Activated T-cell treated with anti-CD3 and anti-CD28 coated beads for 24 hours (primary cell): Measurements from ENCODE around the gene DEPDC1B.
"Not testable (repeated sequence)": the region's sequence is repeated elsewhere in the genome, so short reads cannot be mapped to it uniquely, and the experiment has no call there.

Experiments used
- DNase-seq: peaks from one replicate; pipeline ENCODE4 v3.0.0-alpha.2; 2020; ENCODE audit warnings: low read depth

The DEPDC1B gene

GRCh38 chr5:60648175-60648574 is 51.8 kb downstream of the DEPDC1B start:
- no peak for DNase-seq

GRCh38 chr5:60640901-60641300 is 59.1 kb downstream of the DEPDC1B start:
- DNase-seq, result no peak

GRCh38 chr5:60639544-60639943 is 60.4 kb downstream of the DEPDC1B start:
- DNase-seq, result no peak

- no peak for DNase-seq
These were observed 61.7 kb downstream of the DEPDC1B start for GRCh38 chr5:60638300-60638699.

- DNase-seq, result no peak
These were observed 63.3 kb downstream of the DEPDC1B start for GRCh38 chr5:60636644-60637043.

- no peak for DNase-seq
These were observed 64.0 kb downstream of the DEPDC1B start for GRCh38 chr5:60636001-60636400.

DNA sequence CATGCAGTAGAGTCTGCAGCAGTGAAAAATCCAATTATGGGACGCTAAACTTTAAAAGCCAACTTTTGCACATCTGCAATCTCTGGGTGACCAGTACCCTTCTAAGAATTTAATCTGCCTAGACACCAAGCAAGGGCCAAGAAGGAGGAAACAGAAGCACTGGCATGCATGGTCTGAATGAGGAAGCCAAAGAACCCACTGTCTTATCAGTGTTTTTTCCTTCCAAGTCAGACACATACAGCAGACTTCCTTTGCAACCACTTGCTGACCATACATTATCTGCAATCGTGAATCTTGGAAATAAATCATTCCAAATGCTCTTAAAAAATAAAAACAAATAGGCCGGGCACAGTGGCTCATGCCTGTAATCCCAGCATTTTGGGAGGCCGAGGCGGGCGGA is 65.9 kb downstream of the DEPDC1B start:
- no peak for DNase-seq

DNA sequence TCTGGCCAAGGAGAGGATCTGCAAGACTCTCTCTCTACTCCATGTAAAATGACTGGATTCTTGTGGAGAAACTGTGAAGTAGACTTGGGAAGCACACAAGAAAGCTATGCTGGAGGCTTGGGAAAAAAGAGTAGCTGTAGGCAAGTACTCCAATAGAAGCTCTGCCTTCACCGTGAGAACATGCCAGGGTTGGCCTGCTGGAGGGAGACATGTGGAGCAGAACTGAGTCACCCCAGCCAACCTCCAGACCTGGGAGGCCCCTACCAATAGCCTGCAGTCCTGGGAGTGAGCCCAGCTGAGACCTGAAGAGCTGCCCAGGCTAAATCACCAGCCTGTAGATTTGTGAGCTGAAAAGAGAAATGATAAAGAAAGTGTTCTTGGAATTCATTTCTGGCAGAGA is 66.6 kb downstream of the DEPDC1B start:
- no peak for DNase-seq

GRCh38 chr5:60632153-60632552 is 67.8 kb downstream of the DEPDC1B start:
- no peak for DNase-seq

GRCh38 chr5:60630836-60631235 is 69.1 kb downstream of the DEPDC1B start:
- DNase-seq, result no peak

DNA sequence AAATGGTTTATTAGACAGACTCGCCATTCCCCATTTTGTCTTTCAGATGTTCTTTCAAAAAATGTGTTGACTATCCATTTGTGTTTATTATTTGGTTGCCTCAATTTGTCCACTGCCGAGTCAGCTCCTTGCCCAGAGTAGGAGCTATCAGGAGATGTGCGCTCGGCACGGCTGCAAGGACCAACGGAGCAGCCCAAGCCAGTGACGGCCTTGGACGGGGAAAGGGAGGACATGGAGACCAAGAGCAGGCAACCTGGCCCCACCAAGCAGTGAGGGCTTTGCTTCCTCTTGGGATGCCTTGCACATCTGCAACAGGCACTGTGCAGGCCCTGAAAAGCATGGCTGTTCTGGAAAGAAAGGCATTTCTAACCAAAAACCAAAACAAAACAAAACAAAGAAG is 69.8 kb downstream of the DEPDC1B start:
- DNase-seq, result no peak

GRCh38 chr5:60624875-60625274 is 75.1 kb downstream of the DEPDC1B start:
- DNase-seq, result not testable (repeated sequence)

DNA sequence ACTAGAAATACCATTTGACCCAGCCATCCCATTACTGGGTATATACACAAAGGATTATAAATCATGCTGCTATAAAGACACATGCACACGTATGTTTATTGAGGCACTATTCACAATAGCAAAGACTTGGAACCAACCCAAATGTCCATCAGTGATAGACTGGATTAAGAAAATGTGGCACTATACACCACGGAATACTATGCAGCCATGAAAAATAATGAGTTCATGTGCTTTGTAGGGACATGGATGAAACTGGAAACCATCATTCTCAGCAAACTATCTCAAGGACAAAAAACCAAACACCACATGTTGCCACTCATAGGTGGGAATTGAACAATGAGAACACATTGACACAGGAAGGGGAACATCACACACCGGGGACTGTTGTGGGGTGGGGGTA is 79.2 kb downstream of the DEPDC1B start:
- DNase-seq, result not testable (repeated sequence)

DNA sequence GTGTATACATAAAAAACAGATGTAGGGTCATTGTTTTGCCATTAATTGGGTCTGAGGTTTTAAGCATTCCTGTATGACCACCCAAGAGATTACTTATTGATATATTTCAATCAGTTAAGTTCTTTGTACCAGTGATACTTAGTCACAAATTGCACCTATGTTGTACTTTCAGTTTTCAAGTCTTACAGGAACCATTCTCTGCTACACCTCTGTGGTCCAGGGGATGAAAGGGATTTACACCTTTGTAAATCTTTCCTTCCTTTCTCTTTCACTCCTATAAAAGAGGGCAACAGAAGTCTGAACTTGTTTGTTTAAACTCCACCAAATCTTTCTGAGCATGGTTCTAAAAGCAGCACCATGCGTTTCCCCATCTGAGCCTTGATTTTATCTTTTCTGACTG is 86.1 kb downstream of the DEPDC1B start:
- DNase-seq, result no peak

DNA sequence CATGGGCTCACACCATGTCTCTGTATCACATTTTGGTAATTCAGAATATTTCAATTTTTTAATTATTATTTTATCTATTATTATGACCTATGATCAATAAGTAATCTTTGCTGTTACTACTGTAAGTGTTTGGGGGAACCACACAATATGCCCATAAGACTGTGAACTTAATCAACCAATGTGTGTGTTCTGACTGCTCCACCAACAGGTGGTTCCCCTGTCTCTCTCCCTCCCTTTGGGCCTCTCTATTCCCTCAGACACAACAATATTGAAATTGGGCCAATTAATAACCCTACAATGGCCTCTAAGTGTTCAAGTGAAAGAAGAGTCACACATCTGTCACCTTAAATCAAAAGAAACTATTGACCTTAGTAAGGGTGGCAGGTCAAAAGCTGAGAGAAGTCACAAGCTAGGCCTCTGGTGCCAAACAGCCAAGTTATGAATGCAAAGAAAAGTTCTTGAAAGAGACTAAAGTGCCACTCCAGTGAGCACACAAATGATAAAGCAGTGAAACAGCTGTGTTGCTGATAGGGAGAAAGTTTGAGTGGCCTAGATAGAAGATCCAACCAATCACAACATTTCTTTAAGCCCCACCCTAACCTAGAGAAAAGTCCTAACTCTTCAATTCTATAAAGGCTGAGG is 88.7 kb downstream of the DEPDC1B start:
- DNase-seq, result no peak

DNA sequence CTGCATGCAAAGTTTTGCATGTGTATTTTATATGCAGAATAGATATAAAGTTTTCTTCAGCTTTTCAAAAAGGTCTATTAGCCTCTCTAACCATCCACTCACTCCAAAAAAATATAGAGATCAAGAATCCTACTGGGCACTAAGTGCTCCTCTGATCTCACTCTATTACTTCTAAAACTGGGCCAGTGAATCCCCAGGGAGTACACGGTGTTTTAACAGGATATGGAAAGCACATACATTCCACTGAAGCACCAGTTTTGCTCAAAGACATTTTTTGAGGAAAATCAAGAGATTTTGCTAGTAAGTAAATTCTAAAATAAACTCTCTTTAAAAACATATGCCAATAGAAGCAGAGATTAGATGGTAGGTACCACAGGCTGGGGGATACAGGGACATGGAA is 95.2 kb downstream of the DEPDC1B start:
- no peak for DNase-seq

DNA sequence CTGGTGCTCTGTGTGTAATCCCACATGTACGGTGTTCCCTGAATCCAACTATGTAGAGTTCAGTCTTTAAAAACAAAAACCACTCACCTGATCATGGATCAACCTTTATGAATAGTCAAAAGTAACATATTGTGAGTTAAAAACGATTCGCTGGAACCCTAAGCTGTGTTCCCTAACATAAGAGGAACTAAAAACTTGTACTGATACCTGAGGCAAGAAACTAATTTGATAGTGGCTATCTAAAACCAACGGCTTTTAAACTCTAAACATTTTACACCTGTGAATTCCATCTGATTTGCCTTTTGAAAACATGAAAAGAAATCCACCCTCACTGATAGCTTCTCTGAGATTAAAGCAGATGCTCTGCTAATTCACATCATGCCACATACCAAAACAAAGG is 101.5 kb downstream of the DEPDC1B start:
- DNase-seq, result no peak

GRCh38 chr5:60597572-60598320 is 102.2 kb downstream of the DEPDC1B start:
- no peak for DNase-seq

DNA sequence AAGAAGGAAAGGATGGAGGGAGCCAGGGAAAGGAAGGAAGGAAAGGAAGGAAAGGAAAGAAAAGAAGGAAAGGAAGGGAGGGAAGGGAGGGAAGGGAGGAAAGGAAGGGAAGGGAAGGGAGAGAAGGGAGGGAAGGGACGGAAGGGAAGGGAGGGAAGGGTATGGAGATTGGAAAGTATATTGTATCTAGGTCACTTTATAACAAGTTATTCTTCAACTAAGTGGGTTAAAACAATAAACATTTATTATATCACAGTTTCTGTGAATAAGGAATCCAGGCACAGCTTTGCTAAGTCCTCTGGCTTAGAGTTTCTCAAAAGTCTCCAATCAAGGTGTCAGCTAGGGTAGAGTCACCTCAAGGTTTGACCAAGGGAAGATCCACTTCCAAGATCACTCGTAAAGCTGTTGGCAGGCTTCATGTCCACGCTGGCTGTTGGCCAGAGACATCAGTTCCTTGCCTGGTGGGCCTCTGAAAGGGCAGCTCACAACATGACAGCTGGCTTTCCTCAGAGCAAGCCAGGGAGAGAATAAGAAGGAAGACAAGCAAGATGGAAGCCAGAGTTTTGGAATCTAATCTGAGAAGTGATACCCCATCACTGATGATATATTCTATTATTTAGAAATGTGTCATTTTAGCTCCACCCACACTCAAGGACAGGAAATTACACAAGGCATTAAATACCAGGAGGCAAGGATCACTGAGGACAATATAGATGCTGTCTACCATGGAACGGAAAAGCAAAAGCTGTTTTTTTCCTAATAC is 105.1 kb downstream of the DEPDC1B start:
- DNase-seq, result no peak

GRCh38 chr5:60590172-60590571 is 109.8 kb downstream of the DEPDC1B start:
- DNase-seq, result no peak

GRCh38 chr5:60587312-60587711 is 112.7 kb downstream of the DEPDC1B start:
- not testable (repeated sequence) for DNase-seq

GRCh38 chr5:60586307-60586901 is 113.6 kb downstream of the DEPDC1B start:
- DNase-seq, result no peak

DNA sequence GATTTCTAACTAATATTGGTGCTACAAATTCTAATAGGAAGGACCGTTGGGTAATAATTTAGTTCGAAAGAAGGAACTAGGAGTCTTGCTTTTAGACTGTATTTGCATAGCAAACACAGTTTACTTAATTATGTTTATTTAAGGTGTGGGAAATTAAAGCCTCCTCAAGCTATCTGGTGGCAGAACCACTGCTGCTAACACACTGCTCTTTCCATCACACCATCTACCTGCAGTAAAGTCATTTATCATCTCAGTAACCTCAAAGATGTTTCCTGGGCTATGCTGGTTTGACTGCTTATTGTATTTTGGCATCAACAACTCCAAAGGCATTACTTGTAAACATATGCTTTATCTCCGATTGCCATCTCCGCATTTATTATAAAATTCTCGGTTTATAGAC is 114.3 kb downstream of the DEPDC1B start:
- DNase-seq, result no peak
